ENCODE results near the gene HSD17B14. TPM values are rescaled to one million over a fixed set of nuclear protein-coding genes. Genes with fewer than 3 reads are reported as not detected.
"Not testable (repeated sequence)": the region's sequence is repeated elsewhere in the genome, so short reads cannot be mapped to it uniquely, and the experiment has no call there.

HSD17B14 gene
- polyA plus RNA-seq, 4 donors, result 25.9 to 44.8 (median 33.1) TPM

- no peak for DNase-seq (ENCODE audit: low read depth in 4 of 4, low spot score in 3 of 4)
These were observed 31.8 kb downstream of the HSD17B14 start for GRCh38 chr19:48804496-48804895.

GRCh38 chr19:48802623-48803022, 33.7 kb downstream of the HSD17B14 start:
- no peak for DNase-seq (ENCODE audit: low read depth in 4 of 4, low spot score in 3 of 4)

- DNase-seq (ENCODE audit: low read depth in 4 of 4, low spot score in 3 of 4), result no peak
These were observed 36.7 kb downstream of the HSD17B14 start for GRCh38 chr19:48799358-48800300.

- no peak for DNase-seq (ENCODE audit: low read depth in 4 of 4, low spot score in 3 of 4)
These were observed 37.4 kb downstream of the HSD17B14 start for GRCh38 chr19:48798937-48799336.

GRCh38 chr19:48797103-48797502, 39.2 kb downstream of the HSD17B14 start:
- DNase-seq (ENCODE audit: low read depth in 4 of 4, low spot score in 3 of 4), result no peak

GRCh38 chr19:48796298-48797083, 39.8 kb downstream of the HSD17B14 start:
- no peak for DNase-seq (ENCODE audit: low read depth in 4 of 4, low spot score in 3 of 4)

GRCh38 chr19:48795685-48796070, 40.6 kb downstream of the HSD17B14 start:
- DNase-seq (ENCODE audit: low read depth in 4 of 4, low spot score in 3 of 4), result no peak

GRCh38 chr19:48795055-48795684, 41.1 kb downstream of the HSD17B14 start:
- DNase-seq (ENCODE audit: low read depth in 4 of 4, low spot score in 3 of 4), result peak; percentile 87 to 92 (median 88)

- DNase-seq (ENCODE audit: low read depth in 4 of 4, low spot score in 3 of 4), result no peak
These were observed 42.0 kb downstream of the HSD17B14 start for GRCh38 chr19:48794291-48794690.

GRCh38 chr19:48793271-48793670, 43.0 kb downstream of the HSD17B14 start:
- DNase-seq (ENCODE audit: low read depth in 4 of 4, low spot score in 3 of 4), result no peak

- not testable (repeated sequence) for DNase-seq (ENCODE audit: low read depth in 4 of 4, low spot score in 3 of 4)
These were observed 49.0 kb downstream of the HSD17B14 start for GRCh38 chr19:48787331-48787730.

GRCh38 chr19:48786422-48786821, 49.9 kb downstream of the HSD17B14 start:
- DNase-seq (ENCODE audit: low read depth in 4 of 4, low spot score in 3 of 4), result not testable (repeated sequence)

GRCh38 chr19:48784527-48784926, 51.8 kb downstream of the HSD17B14 start:
- no peak for DNase-seq (ENCODE audit: low read depth in 4 of 4, low spot score in 3 of 4)

GRCh38 chr19:48780631-48781391, 55.5 kb downstream of the HSD17B14 start:
- DNase-seq (ENCODE audit: low read depth in 4 of 4, low spot score in 3 of 4), result no peak

GRCh38 chr19:48779636-48780035, 56.7 kb downstream of the HSD17B14 start:
- DNase-seq (ENCODE audit: low read depth in 4 of 4, low spot score in 3 of 4), result no peak

GRCh38 chr19:48777720-48778119, 58.6 kb downstream of the HSD17B14 start:
- no peak for DNase-seq (ENCODE audit: low read depth in 4 of 4, low spot score in 3 of 4)

- DNase-seq (ENCODE audit: low read depth in 4 of 4, low spot score in 3 of 4), result no peak
These were observed 59.2 kb downstream of the HSD17B14 start for GRCh38 chr19:48777139-48777538.

- DNase-seq (ENCODE audit: low read depth in 4 of 4, low spot score in 3 of 4), result no peak
These were observed 63.8 kb downstream of the HSD17B14 start for GRCh38 chr19:48772503-48772953.

GRCh38 chr19:48770734-48771472, 65.4 kb downstream of the HSD17B14 start:
- no peak for DNase-seq (ENCODE audit: low read depth in 4 of 4, low spot score in 3 of 4)
